HL-60 (cell line): ENCODE data around the gene HBQ1.
"Not testable (repeated sequence)": the region's sequence is repeated elsewhere in the genome, so short reads cannot be mapped to it uniquely, and the experiment has no call there.

Experiments used
- DNase-seq, 2 experiments: peaks; one replicate each; pipeline ENCODE4 v3.0.0-alpha.2; 2010 to 2020; ENCODE audit warnings: low read depth in 1 of 2, low spot score in 1 of 2
- H3K27ac ChIP-seq: fragments of 250-450 bp; sonication (Bioruptor Pico); replicated peaks from 2 replicates; pipeline ENCODE4 v1.5.1; 2020; ENCODE audit warnings: mild to moderate bottlenecking, moderate library complexity
- H3K27me3 ChIP-seq: fragments of 250-450 bp; sonication (Bioruptor Pico); 2 replicates; pipeline ENCODE4 v1.5.1; 2021; ENCODE audit warnings: mild to moderate bottlenecking, moderate library complexity; ENCODE audit not compliant: insufficient read depth, poor library complexity, severe bottlenecking
- H3K4me3 ChIP-seq: replicated peaks from 2 replicates; pipeline ENCODE4 v1.5.1; 2011; ENCODE audit warnings: mild to moderate bottlenecking, control low read depth, low read length; ENCODE audit not compliant: insufficient read depth
- CTCF ChIP-seq: IDR thresholded peaks from one replicate; pipeline ENCODE4 v1.5.1; 2011; ENCODE audit warnings: low read length, control low read depth, inconsistent platforms; ENCODE audit not compliant: insufficient read depth
- GABPA ChIP-seq: IDR thresholded peaks from 2 replicates; pipeline ENCODE4 v1.6.1; 2012; ENCODE audit warnings: low read depth
- POLR2AphosphoS5 ChIP-seq: IDR thresholded peaks from 2 replicates; pipeline ENCODE4 v1.6.1; 2012; ENCODE audit warnings: low read depth
- REST ChIP-seq: IDR thresholded peaks from 2 replicates; pipeline ENCODE4 v1.6.1; 2012; ENCODE audit warnings: low read depth; ENCODE audit not compliant: insufficient replicate concordance
- SPI1 ChIP-seq: IDR thresholded peaks from 2 replicates; pipeline ENCODE4 v1.6.1; 2012; ENCODE audit warnings: low read depth, mild to moderate bottlenecking, borderline replicate concordance

The HBQ1 gene

GRCh38 chr16:163696-164095 is 16.6 kb upstream of the HBQ1 start:
- peaks cover 46% of the 10 kb centered on the region for H3K27me3 ChIP-seq
- not testable (repeated sequence) for DNase-seq, H3K27ac ChIP-seq, H3K4me3 ChIP-seq

GRCh38 chr16:164134-164823 is 16.0 kb upstream of the HBQ1 start:
- H3K4me3 ChIP-seq, H3K27ac ChIP-seq, DNase-seq: not testable (repeated sequence)
- peaks cover 47% of the 10 kb centered on the region for H3K27me3 ChIP-seq

GRCh38 chr16:164827-165538 is 15.3 kb upstream of the HBQ1 start:
- H3K27me3 ChIP-seq, result peaks cover 47% of the 10 kb centered on the region
- TF ChIP-seq REST, result no peak
- no peak for TF ChIP-seq SPI1
- no peak for TF ChIP-seq GABPA
- TF ChIP-seq CTCF, result no peak
- no peak for TF ChIP-seq POLR2AphosphoS5
- DNase-seq, result no peak
- peak overlapping the region; percentile 18; the same call in 1 of the 2 replicates for H3K4me3 ChIP-seq
- H3K27ac ChIP-seq, result no peak overlapping the region

GRCh38 chr16:165539-166374 is 14.5 kb upstream of the HBQ1 start, which contains the start of gene HBM:
HBM (plus strand) TSS chr16:165978; CDS start chr16:165998, 20 bp downstream.
- no peak for DNase-seq
- peaks cover 54% of the 10 kb centered on the region for H3K27me3 ChIP-seq
- no peak within 1 kb of the TSS for H3K27ac ChIP-seq
- peak within 1 kb of the TSS; percentile 18; the same call in 1 of the 2 replicates for H3K4me3 ChIP-seq
- no peak for TF ChIP-seq REST
- TF ChIP-seq GABPA, result no peak
- TF ChIP-seq POLR2AphosphoS5, result no peak
- TF ChIP-seq CTCF, result no peak
- no peak for TF ChIP-seq SPI1
